Hair follicle dermal papilla cell (primary cell): ENCODE results near the gene FOLR2. TPM values are rescaled to one million over a fixed set of nuclear protein-coding genes. Genes with fewer than 3 reads are reported as not detected.

Experiments
- total RNA-seq: library from RNA; depleted of rRNA; stranded (reverse); fragments of >200 nt; gene quantifications from 2 replicates; pipeline ENCODE4 v1.2.3, GENCODE V29; 2012

Gene FOLR2
- not detected in 2 replicates for total RNA-seq

DNA sequence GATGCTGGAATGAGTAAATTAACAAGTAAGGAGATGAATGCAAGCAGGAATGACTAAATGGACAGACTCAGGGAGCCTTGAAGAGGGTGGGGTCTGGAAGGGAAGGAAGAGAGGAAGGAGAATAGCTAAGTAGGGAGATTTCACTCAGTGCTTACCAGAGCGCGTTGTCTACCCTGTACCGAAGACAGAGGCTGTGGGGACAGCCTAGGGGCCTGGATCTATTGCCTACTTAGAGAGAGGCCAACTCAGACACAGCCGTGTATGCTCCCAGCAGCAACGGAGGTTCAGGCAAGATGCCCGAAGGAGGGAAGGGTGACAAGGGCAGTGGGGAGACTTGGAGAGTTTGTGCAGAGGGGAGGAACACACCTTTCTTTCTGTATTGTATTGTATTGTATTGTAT, at the start of gene FOLR2:
FOLR2 (plus strand) TSS at position 157 of the 400 bp plus-strand sequence. CDS start 1,791 bp downstream, outside the sequence.

DNA sequence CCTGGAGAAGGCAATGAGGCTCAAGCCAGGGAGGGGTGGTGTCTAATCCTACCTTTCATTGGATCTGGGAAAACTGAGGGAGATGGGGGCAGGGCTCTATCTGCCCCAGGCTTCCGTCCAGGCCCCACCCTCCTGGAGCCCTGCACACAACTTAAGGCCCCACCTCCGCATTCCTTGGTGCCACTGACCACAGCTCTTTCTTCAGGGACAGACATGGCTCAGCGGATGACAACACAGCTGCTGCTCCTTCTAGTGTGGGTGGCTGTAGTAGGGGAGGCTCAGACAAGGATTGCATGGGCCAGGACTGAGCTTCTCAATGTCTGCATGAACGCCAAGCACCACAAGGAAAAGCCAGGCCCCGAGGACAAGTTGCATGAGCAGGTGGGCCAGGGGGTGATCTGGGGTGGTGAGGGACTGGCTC, 24.6 kb upstream of the FOLR2 start, which contains the start of gene FOLR1:
FOLR1 (plus strand) TSS at position 180 of the 421 bp plus-strand sequence; CDS start at position 214, 34 bp downstream.

GRCh38 chr11:72224564-72225410, 8.2 kb downstream of the FOLR2 start, which contains the start of gene INPPL1:
Gene INPPL1 (plus strand): TSS chr11:72224767. CDS start chr11:72224985, 218 bp downstream.

DNA sequence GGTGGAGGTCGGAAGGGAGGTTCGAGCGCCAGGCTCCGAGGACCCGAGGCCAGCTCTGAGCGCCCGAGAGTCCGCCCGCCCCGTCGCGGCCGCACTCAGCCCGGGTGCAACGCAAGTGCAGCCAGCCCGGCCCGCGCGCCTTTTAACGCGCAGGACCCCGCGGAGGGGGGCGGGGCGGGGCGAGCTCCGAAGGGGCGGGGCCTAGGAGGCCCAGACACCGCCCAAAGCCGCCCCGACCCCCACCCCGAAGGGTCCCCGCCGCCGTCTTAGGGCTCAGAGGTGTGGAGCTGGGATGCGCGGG, 27.4 kb downstream of the FOLR2 start, which contains the start of gene PHOX2A:
PHOX2A (minus strand) TSS at position 117 of the 301 bp plus-strand sequence. CDS start 172 bp downstream, outside the sequence.

Other genes with a start within 250 kb of the FOLR2 start
- gene IL18BP, start 217.9 kb upstream of the FOLR2 start, total RNA-seq, result 2.9 and 3.9 TPM in 2 replicates
- 247 and 272 TPM in 2 replicates for gene NUMA1, start 136.3 kb upstream of the FOLR2 start, total RNA-seq
- 6.0 and 6.3 TPM in 2 replicates for gene LRRC51, start 135.9 kb upstream of the FOLR2 start, total RNA-seq
- gene LAMTOR1, start 113.5 kb upstream of the FOLR2 start, total RNA-seq, result 113 and 119 TPM in 2 replicates
- not detected in 2 replicates for gene TOMT, start 110.9 kb upstream of the FOLR2 start, total RNA-seq
- gene ANAPC15, start 104.1 kb upstream of the FOLR2 start, total RNA-seq, result 11.4 and 18.0 TPM in 2 replicates
- gene FOLR3, start 81.1 kb upstream of the FOLR2 start, total RNA-seq, result 0.49 TPM in 1 of 2 replicates, not detected in the other
- 0.24 and 0.32 TPM in 2 replicates for gene FOLR1, start 24.7 kb upstream of the FOLR2 start, total RNA-seq
- 108 and 141 TPM in 2 replicates for gene INPPL1, start 8.0 kb downstream of the FOLR2 start, total RNA-seq
- gene PHOX2A, start 27.4 kb downstream of the FOLR2 start, total RNA-seq, result not detected in 2 replicates
- 27.8 and 33.6 TPM in 2 replicates for gene CLPB, start 217.7 kb downstream of the FOLR2 start, total RNA-seq